Thyroid gland (tissue), 4 donors: ENCODE measurements around the gene WDR70. TPM values are rescaled to one million over a fixed set of nuclear protein-coding genes. Genes with fewer than 3 reads are reported as not detected.

Source experiments
- DNase-seq, 2 donors: peaks; one replicate each; pipeline ENCODE4 v3.0.0-alpha.2; 2019
- H3K27ac ChIP-seq, 3 donors: fragments of 200-600 bp; sonication (generic); 1 replicate in 2 of 3; 2 replicates in 1 of 3; pipeline ENCODE4 v1.5.1; 2016 to 2019; ENCODE audit warnings: mild to moderate bottlenecking in 1 of 3, moderate library complexity in 1 of 3
- H3K27me3 ChIP-seq: fragments of 200-600 bp; sonication (generic); one replicate; pipeline ENCODE4 v1.5.1; 2019
- H3K36me3 ChIP-seq, 2 donors: fragments of 200-600 bp; sonication (generic); one replicate each; pipeline ENCODE4 v1.5.1; 2016 to 2019
- H3K4me1 ChIP-seq, 2 donors: fragments of 200-600 bp; sonication (generic); one replicate each; pipeline ENCODE4 v1.5.1; 2017 to 2019
- H3K4me3 ChIP-seq, 3 donors: fragments of 200-600 bp; sonication (generic); replicated peaks in 1 of 3; 1 replicate in 2 of 3; 2 replicates in 1 of 3; pipeline ENCODE4 v1.5.1; 2016; ENCODE audit warnings: mild to moderate bottlenecking in 1 of 3
- H3K9me3 ChIP-seq: fragments of 200-600 bp; sonication (generic); one replicate; pipeline ENCODE4 v1.5.1; 2017
- POLR2A ChIP-seq, 2 donors: fragments of 450-650 bp; IDR thresholded peaks; one replicate each; pipeline ENCODE4 v1.6.1; 2017; ENCODE audit warnings: antibody characterized with exemption in 2 of 2, mild to moderate bottlenecking in 2 of 2, moderate library complexity in 1 of 2
- WGBS, 2 donors: methylation state at CpG; one replicate each; pipeline ENCODE4 v1.1.5; 2017; 5-methylcytosine and 5-hydroxymethylcytosine counted together
- intact Hi-C: fragments of 100-400 bp; cut with DNase I; formaldehyde crosslinking; loops from one replicate; pipeline ENCODE4 v1.15.1; 2023
- total RNA-seq, 4 donors: library from RNA; depleted of rRNA; stranded (reverse); fragments of >200 nt; gene quantifications; one replicate each; pipeline ENCODE4 v1.2.3, GENCODE V29; 2016
- TF ChIP-seq, protein P1 (sequence below), 6 experiments: fragments of 200-600 bp in 3 of 6; fragments of 450-650 bp in 3 of 6; sonication (generic) in 3 of 6; IDR thresholded peaks; one replicate each; pipeline ENCODE4 v1.5.1; 2016 to 2019; ENCODE audit warnings: antibody characterized with exemption in 6 of 6, mild to moderate bottlenecking in 2 of 6, inconsistent platforms in 1 of 6, moderate library complexity in 1 of 6

The WDR70 gene
- total RNA-seq, 4 donors from 2014 or later: 31.3 to 103 (median 33.5) TPM

GRCh38 chr5:37740331-37741066 lies 361.4 kb downstream of the WDR70 start:
- H3K36me3 ChIP-seq: peaks cover 0 to 3% of the 10 kb centered on the region in 2 donors
- H3K4me3 ChIP-seq: no peak overlapping the region
- H3K27me3 ChIP-seq: no peaks in the 10 kb centered on the region
- TF ChIP-seq, protein P1, sequence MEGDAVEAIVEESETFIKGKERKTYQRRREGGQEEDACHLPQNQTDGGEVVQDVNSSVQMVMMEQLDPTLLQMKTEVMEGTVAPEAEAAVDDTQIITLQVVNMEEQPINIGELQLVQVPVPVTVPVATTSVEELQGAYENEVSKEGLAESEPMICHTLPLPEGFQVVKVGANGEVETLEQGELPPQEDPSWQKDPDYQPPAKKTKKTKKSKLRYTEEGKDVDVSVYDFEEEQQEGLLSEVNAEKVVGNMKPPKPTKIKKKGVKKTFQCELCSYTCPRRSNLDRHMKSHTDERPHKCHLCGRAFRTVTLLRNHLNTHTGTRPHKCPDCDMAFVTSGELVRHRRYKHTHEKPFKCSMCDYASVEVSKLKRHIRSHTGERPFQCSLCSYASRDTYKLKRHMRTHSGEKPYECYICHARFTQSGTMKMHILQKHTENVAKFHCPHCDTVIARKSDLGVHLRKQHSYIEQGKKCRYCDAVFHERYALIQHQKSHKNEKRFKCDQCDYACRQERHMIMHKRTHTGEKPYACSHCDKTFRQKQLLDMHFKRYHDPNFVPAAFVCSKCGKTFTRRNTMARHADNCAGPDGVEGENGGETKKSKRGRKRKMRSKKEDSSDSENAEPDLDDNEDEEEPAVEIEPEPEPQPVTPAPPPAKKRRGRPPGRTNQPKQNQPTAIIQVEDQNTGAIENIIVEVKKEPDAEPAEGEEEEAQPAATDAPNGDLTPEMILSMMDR (IDR thresholded peaks at IDR 0.05): no peak
- no peak for TF ChIP-seq POLR2A (IDR thresholded peaks at IDR 0.05)
- no peak overlapping the region for H3K27ac ChIP-seq
- no peaks in the 10 kb centered on the region for H3K4me1 ChIP-seq
- DNase-seq: no peak
- no peaks in the 10 kb centered on the region for H3K9me3 ChIP-seq
- intact Hi-C loops: no loop called here

DNA sequence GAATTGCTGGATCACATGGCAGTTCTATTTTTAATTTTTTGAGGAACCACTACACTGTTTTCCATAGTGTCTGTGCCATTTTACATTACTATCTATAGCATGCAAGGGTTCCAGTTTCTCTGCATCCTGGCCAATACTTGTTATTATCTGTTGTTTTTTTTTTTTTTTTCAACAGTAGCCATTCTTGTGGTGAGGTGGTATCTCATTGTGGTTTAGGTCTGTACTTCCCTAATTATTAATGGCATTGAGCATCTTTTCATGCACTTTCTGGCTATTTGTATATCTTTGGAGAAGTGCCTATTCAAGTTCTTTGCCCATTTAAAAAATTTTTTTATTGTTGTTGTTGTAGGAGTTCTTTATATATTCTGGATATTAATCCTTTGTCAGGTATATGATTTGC lies 363.0 kb downstream of the WDR70 start:
- Histone ChIP-seq H3K4me3 (no peak overlapping the region), H3K36me3 (peaks cover 0 to 3% of the 10 kb centered on the region in 2 donors), H3K27ac (no peak overlapping the region), H3K9me3 (no peaks in the 10 kb centered on the region), H3K27me3 (no peaks in the 10 kb centered on the region), H3K4me1 (no peaks in the 10 kb centered on the region)
- TF ChIP-seq, protein P1 (IDR thresholded peaks at IDR 0.05): no peak
- no peak for TF ChIP-seq POLR2A (IDR thresholded peaks at IDR 0.05)
- intact Hi-C loops: no loop called here
- DNase-seq: no peak

GRCh38 chr5:37751227-37751626 lies 372.1 kb downstream of the WDR70 start:
- no peak for TF ChIP-seq POLR2A (IDR thresholded peaks at IDR 0.05)
- TF ChIP-seq, protein P1 (IDR thresholded peaks at IDR 0.05): no peak
- intact Hi-C loops: no loop called here

GRCh38 chr5:37754976-37755375 lies 375.9 kb downstream of the WDR70 start:
- Histone ChIP-seq H3K27ac (no peak overlapping the region), H3K9me3 (no peaks in the 10 kb centered on the region), H3K36me3 (no peaks in the 10 kb centered on the region), H3K4me1 (no peaks in the 10 kb centered on the region), H3K27me3 (no peaks in the 10 kb centered on the region), H3K4me3 (no peak overlapping the region)
- 96 to 98% methylated on average over 4 of the region's 4 CpGs for WGBS, 2 donors
- intact Hi-C loops: no loop called here
- no peak for TF ChIP-seq POLR2A (IDR thresholded peaks at IDR 0.05)
- TF ChIP-seq, protein P1 (IDR thresholded peaks at IDR 0.05): no peak
- DNase-seq: no peak

More at GRCh38 chr5:37751227-37751626, 372.1 kb downstream of the WDR70 start:
- Histone ChIP-seq H3K9me3 (no peaks in the 10 kb centered on the region), H3K4me3 (no peak overlapping the region), H3K36me3 (no peaks in the 10 kb centered on the region), H3K27me3 (no peaks in the 10 kb centered on the region), H3K4me1 (no peaks in the 10 kb centered on the region), H3K27ac (no peak overlapping the region)
- 90 to 93% methylated on average over 3 of the region's 3 CpGs for WGBS, 2 donors
- DNase-seq: no peak

GRCh38 chr5:37755581-37755980 lies 376.5 kb downstream of the WDR70 start:
- H3K36me3 ChIP-seq: no peaks in the 10 kb centered on the region
- H3K27ac ChIP-seq: no peak overlapping the region
- DNase-seq: no peak
- no peak overlapping the region for H3K4me3 ChIP-seq
- H3K4me1 ChIP-seq: no peaks in the 10 kb centered on the region
- no peaks in the 10 kb centered on the region for H3K27me3 ChIP-seq
- TF ChIP-seq, protein P1 (IDR thresholded peaks at IDR 0.05): no peak
- no peak for TF ChIP-seq POLR2A (IDR thresholded peaks at IDR 0.05)
- WGBS, 2 donors: 88 to 95% methylated on average over 4 of the region's 4 CpGs
- no peaks in the 10 kb centered on the region for H3K9me3 ChIP-seq
- intact Hi-C loops: no loop called here
